HCT116 (cell line): ENCODE data around the gene PLOD1. TPM values are rescaled to one million over a fixed set of nuclear protein-coding genes. Genes with fewer than 3 reads are reported as not detected.
"Not testable (repeated sequence)": the region's sequence is repeated elsewhere in the genome, so short reads cannot be mapped to it uniquely, and the experiment has no call there.

ENCODE experiments used
- ATAC-seq: fragments of 200-7000 bp; cut with Tn5 transposase; 2 replicates; pipeline ENCODE4 v1.9.1; 2020; ENCODE audit warnings: mild to moderate bottlenecking, moderate library complexity
- BruUV-seq: library from RNA; stranded (reverse); fragments of 400-500 nt; replicated peaks from 2 replicates; lab custom pipeline; 2021; lab: Mats Ljungman, UMichigan
- CTCF ChIA-PET: fragments of 300-600 bp; sonication (Branson Sonifier 250); formaldehyde crosslinking; loops from one replicate; lab custom pipeline; 2021; ENCODE audit warnings: antibody characterized with exemption; lab: Charles Lee
- POLR2A ChIA-PET: fragments of 300-600, 350-600 bp; sonication (Branson Sonifier 250); formaldehyde crosslinking; loops from one replicate; lab custom pipeline; 2021; ENCODE audit warnings: antibody characterized with exemption; lab: Charles Lee
- RAD21 ChIA-PET, 2 experiments: fragments of 300-600 bp; sonication (Branson Sonifier 250); formaldehyde crosslinking; loops; one replicate each; lab custom pipeline; 2023; ENCODE audit warnings: low total read pairs in 2 of 2; ENCODE audit not compliant: uncharacterized antibody in 2 of 2, unreplicated experiment in 2 of 2, low non-redundant PET in 1 of 2; lab: Charles Lee
- DNase-seq: peaks from one replicate; pipeline ENCODE4 v3.0.0-alpha.2; 2010; ENCODE audit warnings: low read depth, low spot score
- H2AFZ ChIP-seq: fragments of 200-600 bp; shearing (Covaris generic), sonication (generic); 2 replicates; pipeline ENCODE4 v1.6.1; 2017; ENCODE audit warnings: low read depth, mixed run types, mixed read lengths, antibody characterized with exemption, low read length; ENCODE audit not compliant: poor library complexity, severe bottlenecking
- H3K27ac ChIP-seq: 2 replicates; pipeline ENCODE4 v1.5.1; 2012; ENCODE audit warnings: low read depth, low read length
- H3K27me3 ChIP-seq: fragments of 200-600 bp; sonication (generic); 2 replicates; pipeline ENCODE4 v1.6.1; 2016; ENCODE audit warnings: mixed run types, low read length, mixed read lengths; ENCODE audit not compliant: insufficient read depth
- H3K36me3 ChIP-seq, 2 experiments: fragments of 200-500 bp in 1 of 2; fragments of 200-600 bp in 1 of 2; sonication (Bioruptor generic) in 1 of 2; sonication (generic) in 1 of 2; 2 replicates each; pipeline versions ENCODE4 v1.5.1 to v1.6.1; 2014 to 2016; ENCODE audit warnings: low read length in 2 of 2, inconsistent platforms in 1 of 2, mixed read lengths in 1 of 2, mixed run types in 1 of 2; ENCODE audit not compliant: insufficient read depth in 2 of 2, control insufficient read depth in 1 of 2
- H3K4me1 ChIP-seq, 2 experiments: fragments of 200-600 bp in 1 of 2; sonication (generic) in 1 of 2; 2 replicates each; pipeline versions ENCODE4 v1.5.1 to v1.6.1; 2012 to 2017; ENCODE audit warnings: low read length in 2 of 2, inconsistent platforms in 1 of 2, mild to moderate bottlenecking in 1 of 2, mixed read lengths in 1 of 2, mixed run types in 1 of 2, moderate library complexity in 1 of 2; ENCODE audit not compliant: insufficient read depth in 2 of 2, control insufficient read depth in 1 of 2
- H3K4me2 ChIP-seq: fragments of 200-600 bp; sonication (generic); 2 replicates; pipeline ENCODE4 v1.6.1; 2017; ENCODE audit warnings: mixed run types, low read length, mixed read lengths
- H3K4me3 ChIP-seq, 2 experiments: fragments of 200-600 bp in 1 of 2; sonication (generic) in 1 of 2; replicated peaks in 1 of 2; 2 replicates each; pipeline ENCODE4 v1.5.1; 2011 to 2016; ENCODE audit warnings: low read length in 2 of 2, control low read depth in 1 of 2, low read depth in 1 of 2, mild to moderate bottlenecking in 1 of 2, mixed read lengths in 1 of 2, mixed run types in 1 of 2
- H3K79me2 ChIP-seq: fragments of 200-600 bp; sonication (generic); 2 replicates; pipeline ENCODE4 v1.6.1; 2017; ENCODE audit warnings: mild to moderate bottlenecking, mixed run types, low read length, moderate library complexity, mixed read lengths; ENCODE audit not compliant: insufficient read depth
- H3K9ac ChIP-seq: fragments of 200-600 bp; sonication (generic); 2 replicates; pipeline ENCODE4 v1.6.1; 2016; ENCODE audit warnings: low read length, mixed read lengths
- H3K9me2 ChIP-seq: fragments of 200-600 bp; sonication (generic), shearing (Covaris generic); 2 replicates; pipeline ENCODE4 v1.6.1; 2017; ENCODE audit warnings: mixed run types, mild to moderate bottlenecking, moderate library complexity; ENCODE audit not compliant: insufficient read depth
- H3K9me3 ChIP-seq, 2 experiments: fragments of 200-500 bp in 1 of 2; fragments of 200-600 bp in 1 of 2; sonication (Bioruptor generic) in 1 of 2; sonication (generic) in 1 of 2; 2 replicates each; pipeline ENCODE4 v1.6.1; 2014 to 2017; ENCODE audit warnings: low read length in 2 of 2, mixed read lengths in 2 of 2, inconsistent platforms in 1 of 2, low read depth in 1 of 2, mild to moderate bottlenecking in 1 of 2, mixed run types in 1 of 2, moderate library complexity in 1 of 2; ENCODE audit not compliant: control insufficient read depth in 1 of 2, insufficient read depth in 1 of 2
- H4K20me1 ChIP-seq: fragments of 200-600 bp; sonication (generic), shearing (Covaris generic); 2 replicates; pipeline ENCODE4 v1.6.1; 2017; ENCODE audit warnings: mixed run types, mild to moderate bottlenecking, moderate library complexity; ENCODE audit not compliant: insufficient read depth
- CBX3 ChIP-seq: IDR thresholded peaks from 2 replicates; pipeline ENCODE4 v1.6.1; 2012; ENCODE audit warnings: low read depth
- CEBPB ChIP-seq: IDR thresholded peaks from 2 replicates; pipeline ENCODE4 v1.6.1; 2012; ENCODE audit warnings: low read depth
- ELF1 ChIP-seq: IDR thresholded peaks from 2 replicates; pipeline ENCODE4 v1.6.1; 2012; ENCODE audit warnings: low read depth, borderline replicate concordance
- SP1 ChIP-seq: IDR thresholded peaks from 2 replicates; pipeline ENCODE4 v1.6.1; 2012; ENCODE audit warnings: low read depth
- intact Hi-C: fragments of 100-400 bp; cut with micrococcal nuclease; formaldehyde crosslinking; loops from 2 replicates; pipeline ENCODE4 v1.10.0; 2022
- total RNA-seq: library from RNA; stranded (reverse); gene quantifications from one replicate; pipeline ENCODE4 v1.2.1, GENCODE V29; 2021; ENCODE audit not compliant: unreplicated experiment
- TF ChIP-seq, protein P1 (sequence below): IDR thresholded peaks from 2 replicates; pipeline ENCODE4 v1.6.1; 2012; ENCODE audit warnings: low read depth
- TF ChIP-seq, protein P2 (sequence below), 3 experiments: fragments of 200-600 bp in 1 of 3; sonication (generic) in 1 of 3; IDR thresholded peaks in 2 of 3; conservative IDR thresholded peaks in 1 of 3; 2 replicates each; pipeline ENCODE4 v1.5.1; 2012 to 2017; ENCODE audit warnings: low read depth in 2 of 3, low read length in 2 of 3, antibody characterized with exemption in 1 of 3, borderline replicate concordance in 1 of 3, control low read depth in 1 of 3, mild to moderate bottlenecking in 1 of 3, mixed read lengths in 1 of 3, mixed run types in 1 of 3, moderate library complexity in 1 of 3; ENCODE audit not compliant: insufficient read depth in 1 of 3

PLOD1 gene
- total RNA-seq, 1 experiment from 2014 or later: 175 TPM

DNA sequence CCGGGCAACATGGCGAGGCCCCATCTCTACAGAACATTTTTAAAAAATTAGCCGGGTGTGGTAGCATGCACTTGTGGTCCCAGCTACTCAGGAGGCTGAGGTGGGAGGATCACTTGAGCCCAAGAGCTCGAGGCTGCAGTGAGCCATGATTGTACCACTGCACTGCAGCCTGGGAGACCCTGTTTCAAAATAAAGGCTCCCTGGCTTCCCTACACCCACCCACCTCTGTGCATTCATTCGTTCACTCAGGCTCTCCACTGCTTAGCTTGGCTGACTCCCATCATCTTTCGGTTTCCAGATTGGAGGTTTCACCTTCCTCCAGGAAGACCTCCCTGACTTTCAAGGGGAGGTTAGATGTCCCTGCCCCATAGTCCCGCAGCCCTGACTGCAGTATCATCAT, 22.5 kb upstream of the PLOD1 start:
- intact Hi-C loops: no loop called here
- Histone ChIP-seq H3K4me2 (no peak overlapping the region), H2AFZ (no peak overlapping the region), H4K20me1 (no peaks in the 10 kb centered on the region), H3K9me3 (no peaks in the 10 kb centered on the region), H3K27me3 (no peaks in the 10 kb centered on the region), H3K36me3 (no peaks in the 10 kb centered on the region), H3K4me3 (no peak overlapping the region), H3K27ac (no peak overlapping the region), H3K4me1 (peaks cover 5 to 25% of the 10 kb centered on the region in 2 experiments; a peak in 3 of 4 replicates), H3K79me2 (no peaks in the 10 kb centered on the region), H3K9ac (no peak overlapping the region), H3K9me2 (no peaks in the 10 kb centered on the region)
- BruUV-seq: no TSS peak
- POLR2A ChIA-PET: no interaction called here
- TF ChIP-seq ELF1 (no peak), CEBPB (no peak), CBX3 (no peak), SP1 (no peak)
- TF ChIP-seq, protein P1, sequence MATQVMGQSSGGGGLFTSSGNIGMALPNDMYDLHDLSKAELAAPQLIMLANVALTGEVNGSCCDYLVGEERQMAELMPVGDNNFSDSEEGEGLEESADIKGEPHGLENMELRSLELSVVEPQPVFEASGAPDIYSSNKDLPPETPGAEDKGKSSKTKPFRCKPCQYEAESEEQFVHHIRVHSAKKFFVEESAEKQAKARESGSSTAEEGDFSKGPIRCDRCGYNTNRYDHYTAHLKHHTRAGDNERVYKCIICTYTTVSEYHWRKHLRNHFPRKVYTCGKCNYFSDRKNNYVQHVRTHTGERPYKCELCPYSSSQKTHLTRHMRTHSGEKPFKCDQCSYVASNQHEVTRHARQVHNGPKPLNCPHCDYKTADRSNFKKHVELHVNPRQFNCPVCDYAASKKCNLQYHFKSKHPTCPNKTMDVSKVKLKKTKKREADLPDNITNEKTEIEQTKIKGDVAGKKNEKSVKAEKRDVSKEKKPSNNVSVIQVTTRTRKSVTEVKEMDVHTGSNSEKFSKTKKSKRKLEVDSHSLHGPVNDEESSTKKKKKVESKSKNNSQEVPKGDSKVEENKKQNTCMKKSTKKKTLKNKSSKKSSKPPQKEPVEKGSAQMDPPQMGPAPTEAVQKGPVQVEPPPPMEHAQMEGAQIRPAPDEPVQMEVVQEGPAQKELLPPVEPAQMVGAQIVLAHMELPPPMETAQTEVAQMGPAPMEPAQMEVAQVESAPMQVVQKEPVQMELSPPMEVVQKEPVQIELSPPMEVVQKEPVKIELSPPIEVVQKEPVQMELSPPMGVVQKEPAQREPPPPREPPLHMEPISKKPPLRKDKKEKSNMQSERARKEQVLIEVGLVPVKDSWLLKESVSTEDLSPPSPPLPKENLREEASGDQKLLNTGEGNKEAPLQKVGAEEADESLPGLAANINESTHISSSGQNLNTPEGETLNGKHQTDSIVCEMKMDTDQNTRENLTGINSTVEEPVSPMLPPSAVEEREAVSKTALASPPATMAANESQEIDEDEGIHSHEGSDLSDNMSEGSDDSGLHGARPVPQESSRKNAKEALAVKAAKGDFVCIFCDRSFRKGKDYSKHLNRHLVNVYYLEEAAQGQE: no peak
- TF ChIP-seq, protein P2, sequence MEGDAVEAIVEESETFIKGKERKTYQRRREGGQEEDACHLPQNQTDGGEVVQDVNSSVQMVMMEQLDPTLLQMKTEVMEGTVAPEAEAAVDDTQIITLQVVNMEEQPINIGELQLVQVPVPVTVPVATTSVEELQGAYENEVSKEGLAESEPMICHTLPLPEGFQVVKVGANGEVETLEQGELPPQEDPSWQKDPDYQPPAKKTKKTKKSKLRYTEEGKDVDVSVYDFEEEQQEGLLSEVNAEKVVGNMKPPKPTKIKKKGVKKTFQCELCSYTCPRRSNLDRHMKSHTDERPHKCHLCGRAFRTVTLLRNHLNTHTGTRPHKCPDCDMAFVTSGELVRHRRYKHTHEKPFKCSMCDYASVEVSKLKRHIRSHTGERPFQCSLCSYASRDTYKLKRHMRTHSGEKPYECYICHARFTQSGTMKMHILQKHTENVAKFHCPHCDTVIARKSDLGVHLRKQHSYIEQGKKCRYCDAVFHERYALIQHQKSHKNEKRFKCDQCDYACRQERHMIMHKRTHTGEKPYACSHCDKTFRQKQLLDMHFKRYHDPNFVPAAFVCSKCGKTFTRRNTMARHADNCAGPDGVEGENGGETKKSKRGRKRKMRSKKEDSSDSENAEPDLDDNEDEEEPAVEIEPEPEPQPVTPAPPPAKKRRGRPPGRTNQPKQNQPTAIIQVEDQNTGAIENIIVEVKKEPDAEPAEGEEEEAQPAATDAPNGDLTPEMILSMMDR (IDR thresholded peaks at IDR 0.05 in 2 of 3, conservative IDR thresholded peaks at IDR 0.05 in 1 of 3; ENCODE audit: borderline replicate concordance in 1 of 3, insufficient read depth in 1 of 3, low read depth in 2 of 3, low read length in 2 of 3): no peak
- RAD21 ChIA-PET: no interaction called here
- DNase-seq: no peak
- CTCF ChIA-PET: no interaction called here
- no peak for ATAC-seq

DNA sequence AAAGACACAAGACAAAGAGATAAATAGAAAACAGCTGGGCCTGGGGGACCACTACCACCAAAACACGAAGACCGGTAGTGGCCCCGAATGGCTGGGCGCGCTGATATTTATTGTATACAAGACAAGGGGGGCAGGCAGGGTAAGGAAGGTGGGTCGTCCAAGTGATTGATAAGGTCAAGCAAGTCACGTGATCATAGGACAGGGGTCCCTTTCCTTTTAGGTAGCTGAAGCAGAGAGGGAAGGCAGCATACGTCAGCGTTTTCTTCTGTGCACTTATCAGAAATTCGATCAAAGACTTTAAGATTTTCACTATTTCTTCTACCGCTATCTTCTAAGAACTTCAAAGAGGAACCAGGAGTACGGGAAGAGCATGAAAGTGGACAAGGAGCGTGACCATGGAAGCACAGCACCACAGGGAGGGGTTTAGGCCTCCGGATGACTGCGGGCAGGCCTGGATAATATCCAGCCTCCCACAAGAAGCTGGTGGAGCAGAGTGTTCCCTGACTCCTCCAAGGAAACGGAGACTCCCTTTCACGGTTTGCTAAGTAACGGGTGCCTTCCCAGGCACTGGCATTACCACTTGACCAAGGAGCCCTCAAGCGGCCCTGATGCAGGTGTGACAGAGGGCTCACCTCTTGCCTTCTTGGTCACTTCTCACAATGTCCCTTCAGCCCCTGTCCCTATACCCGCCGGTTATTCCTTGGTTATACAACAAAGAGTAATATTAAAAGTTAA, 21.9 kb upstream of the PLOD1 start:
- H3K4me1 ChIP-seq: peaks cover 0 to 19% of the 10 kb centered on the region in 2 experiments; a peak in 2 of 4 replicates
- H3K27me3 ChIP-seq, BruUV-seq, H3K27ac ChIP-seq, CTCF ChIA-PET, H2AFZ ChIP-seq, H3K36me3 ChIP-seq, H3K9me2 ChIP-seq, intact Hi-C loops, H3K9me3 ChIP-seq, H3K9ac ChIP-seq, POLR2A ChIA-PET, DNase-seq, H3K79me2 ChIP-seq, H4K20me1 ChIP-seq, H3K4me3 ChIP-seq, RAD21 ChIA-PET, H3K4me2 ChIP-seq, ATAC-seq: not testable (repeated sequence)
